Subcutaneous abdominal adipose tissue (tissue), 5 donors: Measurements from ENCODE around the gene UST.

Experiments used
- H3K27ac ChIP-seq: one replicate; pipeline ENCODE4 v1.7.0; 2013; ENCODE audit warnings: low read depth, mild to moderate bottlenecking, inconsistent platforms, low read length, moderate library complexity
- H3K27me3 ChIP-seq, 5 donors: one replicate each; pipeline ENCODE4 v1.7.0; 2013; ENCODE audit warnings: low read length in 5 of 5, inconsistent platforms in 1 of 5; ENCODE audit not compliant: control insufficient read depth in 5 of 5, insufficient read depth in 4 of 5
- H3K36me3 ChIP-seq, 5 donors: one replicate each; pipeline ENCODE4 v1.7.0; 2013; ENCODE audit warnings: low read length in 5 of 5; ENCODE audit not compliant: control insufficient read depth in 5 of 5, insufficient read depth in 5 of 5
- H3K4me1 ChIP-seq, 5 donors: one replicate each; pipeline ENCODE4 v1.7.0; 2013; ENCODE audit warnings: low read length in 5 of 5, mild to moderate bottlenecking in 3 of 5, moderate library complexity in 1 of 5; ENCODE audit not compliant: control insufficient read depth in 5 of 5, insufficient read depth in 5 of 5
- H3K4me3 ChIP-seq, 5 donors: one replicate each; pipeline ENCODE4 v1.7.0; 2013; ENCODE audit warnings: low read length in 5 of 5, low read depth in 1 of 5
- H3K9ac ChIP-seq, 5 donors: one replicate each; pipeline ENCODE4 v1.7.0; 2013; ENCODE audit warnings: low read length in 5 of 5, mild to moderate bottlenecking in 4 of 5, moderate library complexity in 3 of 5
- H3K9me3 ChIP-seq, 5 donors: one replicate each; pipeline ENCODE4 v1.7.0; 2013; ENCODE audit warnings: low read length in 5 of 5; ENCODE audit not compliant: control insufficient read depth in 5 of 5
- donor health status: healthy.
- donor health status: healthy.
- donor health status: healthy.
- donor health status: healthy.
- donor health status: healthy.

The UST gene

DNA sequence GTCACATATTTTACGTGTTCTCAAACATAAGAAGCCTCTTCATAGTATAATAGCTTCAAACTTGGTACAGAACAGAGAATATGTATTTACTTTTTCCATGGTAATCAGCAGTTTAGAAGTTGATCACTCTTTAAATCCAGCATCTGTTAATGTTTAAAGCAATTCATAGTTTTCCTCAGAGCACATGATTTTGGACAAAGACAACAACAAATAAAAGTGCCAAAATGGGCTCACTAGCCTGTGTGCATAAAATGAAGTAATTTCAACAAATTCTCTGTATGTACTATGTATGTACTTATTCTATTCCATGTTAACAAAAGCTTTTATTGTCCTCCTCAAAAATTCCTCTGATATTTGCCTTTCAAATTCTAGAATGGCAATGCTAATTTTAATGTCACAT lies 38.1 kb upstream of the UST start:
- Histone ChIP-seq H3K4me3 (no peak overlapping the region), H3K9me3 (peaks cover 0 to 5% (median 0%) of the 10 kb centered on the region in 5 donors), H3K9ac (no peak overlapping the region), H3K4me1 (no peaks in the 10 kb centered on the region), H3K27me3 (no peaks in the 10 kb centered on the region), H3K36me3 (peaks cover 0 to 1% (median 0%) of the 10 kb centered on the region in 5 donors), H3K27ac (no peak overlapping the region)

DNA sequence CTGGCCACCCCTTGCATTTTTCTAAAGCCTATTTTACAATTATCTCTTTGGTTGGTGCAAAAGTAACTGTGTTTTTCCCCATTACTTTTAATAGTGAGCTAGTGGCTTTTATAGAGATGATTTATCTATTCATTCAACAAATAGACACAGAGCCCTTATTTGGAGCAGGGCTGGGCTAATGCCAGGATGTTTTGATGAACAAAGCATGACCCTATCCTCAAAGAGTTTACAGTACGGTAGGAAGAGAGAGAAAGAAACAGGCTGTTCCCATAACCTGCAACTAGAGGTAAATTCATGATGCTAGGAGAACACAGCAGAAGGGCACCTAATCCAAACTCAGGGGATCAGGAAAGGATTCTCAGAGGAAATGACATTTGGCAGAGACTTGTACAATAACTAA lies 37.3 kb upstream of the UST start:
- Histone ChIP-seq H3K9ac (no peak overlapping the region), H3K27me3 (no peaks in the 10 kb centered on the region), H3K4me3 (no peak overlapping the region), H3K27ac (no peak overlapping the region), H3K9me3 (peaks cover 0 to 5% (median 5%) of the 10 kb centered on the region in 5 donors), H3K36me3 (peaks cover 0 to 4% (median 0%) of the 10 kb centered on the region in 5 donors), H3K4me1 (no peaks in the 10 kb centered on the region)

DNA sequence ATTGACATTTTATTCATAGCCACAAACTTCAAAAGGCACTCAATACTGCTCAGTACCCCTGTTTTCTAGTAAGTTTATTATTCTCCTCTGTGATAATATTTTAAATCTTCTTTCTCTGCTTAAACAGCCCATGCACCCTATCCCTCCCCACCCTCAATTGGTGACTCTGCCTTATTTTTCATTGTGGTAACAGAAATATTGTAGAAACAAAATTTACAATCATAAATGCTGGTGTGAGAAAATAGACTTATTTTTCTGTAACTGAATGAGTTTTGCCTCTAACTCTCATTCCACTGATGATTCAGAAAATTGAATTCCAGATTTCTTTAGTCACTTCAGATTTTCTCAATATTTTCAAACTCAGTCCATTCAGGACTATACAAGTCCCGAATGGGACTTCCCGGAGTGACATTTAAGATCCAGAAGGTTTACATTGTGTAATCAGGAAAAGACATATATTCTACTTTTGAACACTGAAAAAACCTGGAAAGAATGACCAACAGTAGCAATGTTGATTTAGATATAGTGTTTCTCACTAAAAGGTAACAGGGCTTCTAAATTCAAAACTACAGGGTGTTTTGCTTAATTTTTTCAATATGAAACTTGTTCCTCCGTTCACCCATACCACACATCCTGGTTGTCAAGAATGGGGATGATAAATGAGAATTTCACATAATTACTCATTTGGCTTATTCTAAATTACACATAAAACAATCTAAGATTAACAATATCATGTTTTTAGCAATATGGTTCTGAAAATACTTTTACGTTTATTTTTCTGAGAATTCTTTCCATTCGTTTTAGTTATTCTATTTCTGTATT lies 34.8 kb upstream of the UST start:
- H3K9me3 ChIP-seq: peaks cover 0 to 5% (median 5%) of the 10 kb centered on the region in 5 donors
- H3K27me3 ChIP-seq: no peaks in the 10 kb centered on the region
- H3K4me1 ChIP-seq: no peaks in the 10 kb centered on the region
- H3K4me3 ChIP-seq: no peak overlapping the region
- H3K36me3 ChIP-seq: peaks cover 0 to 4% (median 0%) of the 10 kb centered on the region in 5 donors
- H3K27ac ChIP-seq: no peak overlapping the region
- no peak overlapping the region for H3K9ac ChIP-seq

DNA sequence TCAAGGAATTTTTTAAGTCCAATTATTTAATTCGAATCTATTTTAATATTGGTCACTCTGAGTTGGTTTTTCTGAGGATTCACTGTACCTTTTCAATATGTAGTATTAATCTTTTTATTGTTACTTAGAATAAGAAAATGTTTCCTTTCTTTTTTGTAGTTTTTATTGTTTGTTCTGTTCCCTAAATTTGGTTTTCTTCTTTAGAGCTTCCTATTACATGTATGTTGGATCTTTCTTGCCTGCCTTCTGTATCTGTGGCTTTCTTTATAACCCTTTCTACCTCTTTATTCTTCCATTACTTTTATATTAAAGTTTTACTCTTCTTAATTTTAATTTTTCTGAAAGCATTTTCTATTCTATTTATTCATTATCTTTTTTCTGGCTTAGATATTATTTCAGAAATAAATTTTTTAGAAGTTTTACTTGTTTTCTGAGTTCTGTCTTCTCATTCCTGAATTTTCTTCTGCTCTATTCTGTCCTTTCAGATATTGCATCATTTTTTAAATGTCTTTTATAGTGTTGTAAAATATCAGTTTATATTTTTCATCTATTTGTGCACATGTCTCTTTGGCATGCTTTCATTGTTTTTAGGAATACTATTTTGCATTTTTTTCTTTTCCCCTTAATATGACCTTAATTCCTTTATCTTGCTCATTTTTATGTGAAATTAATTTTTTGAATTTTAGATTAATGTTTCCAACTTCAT lies 33.6 kb upstream of the UST start:
- Histone ChIP-seq H3K27me3 (no peaks in the 10 kb centered on the region), H3K9ac (no peak overlapping the region), H3K9me3 (peaks cover 0 to 5% (median 5%) of the 10 kb centered on the region in 5 donors), H3K4me1 (no peaks in the 10 kb centered on the region), H3K27ac (no peak overlapping the region), H3K4me3 (no peak overlapping the region), H3K36me3 (peaks cover 0 to 4% (median 0%) of the 10 kb centered on the region in 5 donors)

DNA sequence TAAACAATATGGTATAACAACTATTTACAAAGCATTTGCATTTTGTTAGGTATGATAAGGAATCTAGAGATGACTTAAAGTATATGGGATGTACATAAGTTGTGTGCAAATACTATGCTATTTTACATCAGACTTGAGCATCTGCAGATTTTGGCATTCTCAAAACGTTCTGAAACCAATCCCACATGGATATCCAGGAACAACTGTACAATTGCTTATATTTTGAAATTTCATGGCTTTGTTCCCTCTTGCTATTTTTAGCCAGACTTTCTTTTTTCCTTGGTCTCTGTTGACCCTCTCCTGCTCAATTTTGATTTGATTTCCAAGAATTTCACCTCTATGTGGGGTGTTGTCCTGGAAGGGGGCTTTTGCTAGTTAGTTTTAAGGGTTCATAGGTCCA lies 32.9 kb upstream of the UST start:
- Histone ChIP-seq H3K4me3 (no peak overlapping the region), H3K27ac (no peak overlapping the region), H3K9me3 (peaks cover 0 to 5% (median 5%) of the 10 kb centered on the region in 5 donors), H3K36me3 (peaks cover 0 to 4% (median 0%) of the 10 kb centered on the region in 5 donors), H3K9ac (no peak overlapping the region), H3K27me3 (no peaks in the 10 kb centered on the region), H3K4me1 (no peaks in the 10 kb centered on the region)

DNA sequence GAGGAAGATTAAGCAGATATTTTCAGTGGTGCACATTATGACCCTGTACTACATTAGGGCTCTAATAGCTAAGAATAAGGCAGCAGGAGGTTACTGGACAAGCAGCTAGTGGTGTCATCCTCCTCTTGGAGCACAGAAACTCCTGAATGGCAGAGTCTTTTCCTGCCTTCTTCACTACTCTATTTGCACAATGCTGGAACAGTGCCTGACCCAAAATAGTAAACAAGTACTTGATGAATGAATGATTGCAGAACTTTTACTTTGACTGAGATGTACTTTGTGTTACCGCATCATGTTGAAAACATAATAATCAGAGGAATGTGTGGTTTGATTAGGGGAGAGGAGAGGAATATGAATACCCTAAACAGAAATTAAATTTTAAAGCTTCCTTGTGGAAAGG lies 30.0 kb upstream of the UST start:
- no peak overlapping the region for H3K4me3 ChIP-seq
- no peak overlapping the region for H3K9ac ChIP-seq
- no peak overlapping the region for H3K27ac ChIP-seq
- H3K27me3 ChIP-seq: peaks cover 0 to 2% (median 0%) of the 10 kb centered on the region in 5 donors
- H3K9me3 ChIP-seq: peaks cover 0 to 5% (median 5%) of the 10 kb centered on the region in 5 donors
- no peaks in the 10 kb centered on the region for H3K4me1 ChIP-seq
- H3K36me3 ChIP-seq: peaks cover 0 to 4% (median 0%) of the 10 kb centered on the region in 5 donors

DNA sequence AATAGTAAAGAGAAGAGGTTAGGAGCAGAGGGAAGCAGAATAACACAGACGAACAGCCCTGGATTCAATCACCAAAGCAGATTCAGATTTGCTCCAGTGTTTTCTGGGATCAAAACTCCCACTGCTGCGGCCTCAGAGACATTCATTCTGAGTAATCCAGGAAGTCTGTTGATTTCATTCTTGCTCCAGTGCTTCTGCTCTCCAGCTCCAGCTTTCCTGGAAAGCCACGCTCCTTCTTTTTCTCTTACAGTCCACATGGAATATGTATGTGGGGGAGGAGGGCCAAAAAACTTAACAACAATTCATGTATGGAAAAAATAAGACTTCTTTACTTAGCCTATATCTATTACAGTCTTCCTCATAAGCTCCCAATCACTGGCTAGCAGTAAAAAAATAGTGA lies 26.4 kb upstream of the UST start:
- H3K9ac ChIP-seq: no peak overlapping the region
- H3K4me3 ChIP-seq: no peak overlapping the region
- peaks cover 0 to 2% (median 0%) of the 10 kb centered on the region in 5 donors for H3K27me3 ChIP-seq
- H3K4me1 ChIP-seq: no peaks in the 10 kb centered on the region
- no peaks in the 10 kb centered on the region for H3K36me3 ChIP-seq
- peaks cover 0 to 2% (median 0%) of the 10 kb centered on the region in 5 donors for H3K9me3 ChIP-seq
- H3K27ac ChIP-seq: no peak overlapping the region

DNA sequence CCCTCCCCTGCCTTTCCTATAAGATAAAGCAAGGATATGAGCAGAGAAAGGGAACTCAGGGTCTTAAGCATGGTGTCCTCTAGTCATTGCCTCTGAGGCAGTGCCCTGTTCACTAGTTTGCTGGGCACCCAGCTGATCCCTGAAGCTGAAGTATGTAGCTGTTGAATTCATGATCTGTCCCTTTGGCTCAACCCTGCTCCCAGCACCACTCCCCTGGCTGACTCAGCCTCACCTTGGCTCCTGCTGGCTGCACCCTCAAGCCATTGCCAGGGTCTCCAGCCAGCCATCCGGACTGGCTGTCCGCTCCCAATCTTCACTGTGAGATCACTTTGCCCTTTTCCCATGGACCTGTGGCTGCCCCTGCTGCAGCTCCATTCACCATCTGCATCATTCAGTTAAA lies 25.9 kb upstream of the UST start:
- peaks cover 0 to 2% (median 0%) of the 10 kb centered on the region in 5 donors for H3K9me3 ChIP-seq
- H3K36me3 ChIP-seq: no peaks in the 10 kb centered on the region
- no peaks in the 10 kb centered on the region for H3K4me1 ChIP-seq
- H3K27ac ChIP-seq: no peak overlapping the region
- H3K9ac ChIP-seq: no peak overlapping the region
- H3K4me3 ChIP-seq: no peak overlapping the region
- H3K27me3 ChIP-seq: peaks cover 0 to 2% (median 0%) of the 10 kb centered on the region in 5 donors

DNA sequence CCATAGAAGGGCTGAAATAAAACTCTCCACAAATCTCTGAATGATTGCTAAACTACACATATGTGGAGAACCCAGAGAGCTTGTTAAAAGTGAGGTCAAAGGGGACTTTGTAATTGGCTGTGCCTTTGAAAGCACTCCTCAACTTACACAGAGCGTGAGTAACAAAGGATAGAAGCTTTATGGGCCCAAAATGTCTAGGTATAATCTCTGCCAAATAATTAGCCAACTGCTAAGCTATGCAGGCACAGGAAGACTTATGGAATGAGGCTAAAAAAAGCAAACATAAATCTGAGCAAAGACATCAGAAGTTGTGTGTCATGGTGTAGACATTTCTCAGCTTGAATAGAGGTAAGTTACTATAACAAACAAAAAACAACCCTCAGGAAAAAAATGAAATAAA lies 23.3 kb upstream of the UST start:
- Histone ChIP-seq H3K27ac (no peak overlapping the region), H3K27me3 (peaks cover 0 to 2% (median 0%) of the 10 kb centered on the region in 5 donors), H3K4me1 (no peaks in the 10 kb centered on the region), H3K36me3 (no peaks in the 10 kb centered on the region), H3K4me3 (no peak overlapping the region), H3K9me3 (peaks cover 0 to 15% (median 7%) of the 10 kb centered on the region in 5 donors), H3K9ac (no peak overlapping the region)

DNA sequence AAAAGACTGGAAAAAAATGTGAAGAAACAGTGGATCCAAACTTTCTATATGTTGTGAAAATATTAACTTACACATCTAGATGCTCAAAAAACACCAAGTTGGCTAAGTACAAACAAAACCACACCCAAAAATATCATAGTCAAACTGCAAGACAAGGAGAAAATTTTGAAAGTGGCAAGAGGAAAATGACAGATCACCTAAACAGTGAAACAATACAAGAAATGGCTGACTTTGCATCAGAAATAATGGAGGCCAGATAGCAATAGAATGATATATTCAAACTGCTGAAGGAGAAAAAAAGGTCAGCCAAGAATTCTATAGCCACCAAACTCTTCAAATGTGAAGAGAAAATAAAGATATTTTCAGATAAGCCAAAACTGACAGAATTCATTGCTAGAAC lies 22.4 kb upstream of the UST start:
- Histone ChIP-seq H3K9me3 (peaks cover 0 to 15% (median 7%) of the 10 kb centered on the region in 5 donors), H3K27me3 (peaks cover 0 to 2% (median 0%) of the 10 kb centered on the region in 5 donors), H3K9ac (no peak overlapping the region), H3K36me3 (no peaks in the 10 kb centered on the region), H3K4me3 (no peak overlapping the region), H3K4me1 (no peaks in the 10 kb centered on the region), H3K27ac (no peak overlapping the region)
